Loucy (cell line): ENCODE data around the gene EML3.

Experiments
- H2AFZ ChIP-seq: fragments of 200-600 bp; sonication (generic); 2 replicates; pipeline ENCODE4 v1.6.0; 2016; ENCODE audit warnings: antibody characterized with exemption, mild to moderate bottlenecking, low read length, moderate library complexity
- H3F3A ChIP-seq: fragments of 200-600 bp; 2 replicates; pipeline ENCODE4 v1.6.0; 2016; ENCODE audit warnings: antibody characterized with exemption, low read depth, mild to moderate bottlenecking
- H3K27me3 ChIP-seq: fragments of 200-600 bp; sonication (generic); 2 replicates; pipeline ENCODE4 v1.6.1; 2014; ENCODE audit warnings: low read length, mild to moderate bottlenecking; ENCODE audit not compliant: insufficient read depth, poor library complexity, severe bottlenecking
- H3K36me3 ChIP-seq: fragments of 200-600 bp; sonication (generic); 2 replicates; pipeline ENCODE4 v1.6.1; 2016; ENCODE audit warnings: low read length; ENCODE audit not compliant: insufficient read depth
- H3K4me1 ChIP-seq: fragments of 200-600 bp; sonication (generic); 2 replicates; pipeline ENCODE4 v1.5.1; 2014; ENCODE audit warnings: low read length, mild to moderate bottlenecking; ENCODE audit not compliant: insufficient read depth, poor library complexity, severe bottlenecking
- H3K4me2 ChIP-seq: fragments of 200-600 bp; sonication (generic); 2 replicates; pipeline ENCODE4 v1.6.0; 2014; ENCODE audit warnings: antibody characterized with exemption, low read length, low read depth, mild to moderate bottlenecking; ENCODE audit not compliant: poor library complexity, severe bottlenecking
- H3K4me3 ChIP-seq: fragments of 200-600 bp; sonication (generic); 2 replicates; pipeline ENCODE4 v1.5.1; 2014; ENCODE audit warnings: low read length, mild to moderate bottlenecking, mixed read lengths; ENCODE audit not compliant: poor library complexity, severe bottlenecking
- H3K79me2 ChIP-seq: fragments of 200-600 bp; sonication (generic); 2 replicates; pipeline ENCODE4 v1.6.1; 2014; ENCODE audit warnings: low read length; ENCODE audit not compliant: insufficient read depth
- H3K9ac ChIP-seq: fragments of 200-600 bp; sonication (generic); 2 replicates; pipeline ENCODE4 v1.6.0; 2014; ENCODE audit warnings: mild to moderate bottlenecking, low read depth, low read length, moderate library complexity; ENCODE audit not compliant: poor library complexity, severe bottlenecking
- H3K9me2 ChIP-seq: fragments of 200-600 bp; sonication (generic); replicated peaks from 2 replicates; pipeline ENCODE4 v1.6.1; 2016; ENCODE audit warnings: low read depth, low read length, mixed read lengths
- H3K9me3 ChIP-seq: fragments of 200-600 bp; sonication (generic); 2 replicates; pipeline ENCODE4 v1.6.1; 2014; ENCODE audit warnings: mild to moderate bottlenecking, antibody characterized with exemption, low read length, low read depth; ENCODE audit not compliant: insufficient read depth
- H4K20me1 ChIP-seq: fragments of 200-600 bp; sonication (generic); 2 replicates; pipeline ENCODE4 v1.6.0; 2014; ENCODE audit warnings: antibody characterized with exemption, low read length, mild to moderate bottlenecking; ENCODE audit not compliant: insufficient read depth, poor library complexity, severe bottlenecking
- CTCF ChIP-seq: fragments of 200-600 bp; sonication (generic); conservative IDR thresholded peaks from 2 replicates; pipeline ENCODE4 v1.5.1; 2014; ENCODE audit warnings: mild to moderate bottlenecking, antibody characterized with exemption, low read length
- EZH2phosphoT487 ChIP-seq: fragments of 200-600 bp; IDR thresholded peaks from 2 replicates; pipeline ENCODE4 v1.6.1; 2018; ENCODE audit warnings: antibody characterized with exemption, mild to moderate bottlenecking, moderate library complexity, borderline replicate concordance

The EML3 gene

GRCh38 chr11:62599069-62599696 lies 13.4 kb downstream of the EML3 start:
- H3K27me3 ChIP-seq: peaks cover 8% of the 10 kb centered on the region
- peak overlapping the region; percentile 95 for H3K4me2 ChIP-seq
- peaks cover 21% of the 10 kb centered on the region for H3K4me1 ChIP-seq
- H3K4me3 ChIP-seq: peak overlapping the region; percentile 95
- H3K36me3 ChIP-seq: peaks cover 40% of the 10 kb centered on the region; the same call in 1 of the 2 replicates
- peaks cover 32% of the 10 kb centered on the region for H4K20me1 ChIP-seq
- H3K9ac ChIP-seq: peak overlapping the region; percentile 100
- TF ChIP-seq CTCF (no peak), EZH2phosphoT487 (no peak)
- no peak overlapping the region for H2AFZ ChIP-seq
- no peaks in the 10 kb centered on the region for H3K9me3 ChIP-seq
- no peaks in the 10 kb centered on the region for H3F3A ChIP-seq
- H3K9me2 ChIP-seq: no peaks in the 10 kb centered on the region
- H3K79me2 ChIP-seq: peaks cover 60% of the 10 kb centered on the region

- no peak overlapping the region for H3K9ac ChIP-seq
- H3K4me3 ChIP-seq: no peak overlapping the region
- no peaks in the 10 kb centered on the region for H3K9me2 ChIP-seq
- peaks cover 32% of the 10 kb centered on the region for H3K4me1 ChIP-seq
- no peak overlapping the region for H3K4me2 ChIP-seq
- peaks cover 52% of the 10 kb centered on the region; the same call in 1 of the 2 replicates for H3K36me3 ChIP-seq
- H4K20me1 ChIP-seq: peaks cover 41% of the 10 kb centered on the region
- H3K79me2 ChIP-seq: peaks cover 63% of the 10 kb centered on the region
- no peaks in the 10 kb centered on the region for H3K27me3 ChIP-seq
- no peak for TF ChIP-seq EZH2phosphoT487
- TF ChIP-seq CTCF: no peak
- H2AFZ ChIP-seq: no peak overlapping the region
- no peaks in the 10 kb centered on the region for H3K9me3 ChIP-seq
- peaks cover 12% of the 10 kb centered on the region for H3F3A ChIP-seq
Observed at GRCh38 chr11:62595124-62595523, 17.5 kb downstream of the EML3 start.

DNA sequence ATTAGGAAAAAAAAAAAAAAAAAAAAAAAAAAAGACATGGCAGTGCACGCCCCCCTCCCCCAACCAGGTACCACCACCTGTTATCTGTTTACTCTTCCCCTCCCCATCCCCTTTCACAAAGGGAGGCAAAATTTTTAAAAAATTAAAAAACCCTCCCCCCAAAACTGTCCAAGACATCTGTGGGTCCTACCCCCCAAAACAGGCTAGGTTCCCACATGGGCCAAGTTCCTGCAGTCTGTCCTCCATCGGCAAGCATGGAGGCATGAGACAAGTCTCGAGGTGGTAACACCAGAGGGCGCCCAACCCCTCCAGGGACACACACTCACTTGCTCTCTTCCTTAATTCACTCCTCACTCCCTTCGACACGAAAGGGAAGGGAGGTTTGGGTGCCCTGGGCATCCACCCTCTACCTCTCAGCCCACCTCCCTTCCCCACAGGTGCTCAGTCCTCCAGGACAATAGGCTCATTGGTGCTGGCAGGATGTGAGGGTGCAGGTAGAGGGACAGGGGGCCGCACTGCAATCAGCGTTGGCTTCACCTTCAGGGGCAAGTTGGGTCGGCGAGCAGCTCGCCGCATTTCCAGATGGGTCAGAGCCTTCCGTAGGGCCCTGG lies 19.0 kb downstream of the EML3 start:
- Histone ChIP-seq H4K20me1 (peaks cover 36% of the 10 kb centered on the region), H3K9me2 (no peaks in the 10 kb centered on the region), H3K4me3 (peak overlapping the region; percentile 93), H3F3A (peaks cover 12% of the 10 kb centered on the region), H3K36me3 (peaks cover 52% of the 10 kb centered on the region; the same call in 1 of the 2 replicates), H3K27me3 (no peaks in the 10 kb centered on the region), H3K4me2 (peak overlapping the region; percentile 87), H3K9ac (no peak overlapping the region), H3K4me1 (peaks cover 26% of the 10 kb centered on the region), H2AFZ (no peak overlapping the region), H3K79me2 (peaks cover 63% of the 10 kb centered on the region), H3K9me3 (no peaks in the 10 kb centered on the region)
- TF ChIP-seq CTCF (peak; percentile 89), EZH2phosphoT487 (no peak)
